Activated CD4-positive, alpha-beta T cell treated with anti-CD3 and anti-CD28 coated beads, Interleukin-2, amount 10 ng/mL, durations not matched to agents 7 days and 5 days (primary cell): ENCODE measurements around the gene FAM170B. TPM values are rescaled to one million over a fixed set of nuclear protein-coding genes. Genes with fewer than 3 reads are reported as not detected.

ENCODE experiments used
- CTCF ChIA-PET: fragments of 350-600 bp; sonication (Branson Sonifier 250); formaldehyde crosslinking; loops from one replicate; lab custom pipeline; 2021; ENCODE audit warnings: antibody characterized with exemption; lab: Charles Lee
- POLR2A ChIA-PET: fragments of 350-600 bp; sonication (Branson Sonifier 250); formaldehyde crosslinking; loops from one replicate; lab custom pipeline; 2021; ENCODE audit warnings: antibody characterized with exemption; lab: Charles Lee
- DNase-seq: peaks from one replicate; pipeline ENCODE4 v3.0.0-alpha.2; 2020
- H3K27ac Mint-ChIP-seq: one replicate; pipeline ENCODE4 v1.8.0; 2021; ENCODE audit warnings: mild to moderate bottlenecking, moderate library complexity, mixed read lengths
- H3K27me3 Mint-ChIP-seq: one replicate; pipeline ENCODE4 v1.8.0; 2021; ENCODE audit warnings: mixed read lengths
- H3K36me3 Mint-ChIP-seq: one replicate; pipeline ENCODE4 v1.8.0; 2021; ENCODE audit warnings: low read depth, mixed read lengths
- H3K4me1 Mint-ChIP-seq: one replicate; pipeline ENCODE4 v1.8.0; 2021; ENCODE audit warnings: mixed read lengths
- H3K4me3 Mint-ChIP-seq: one replicate; pipeline ENCODE4 v1.8.0; 2021; ENCODE audit warnings: mild to moderate bottlenecking, moderate library complexity, mixed read lengths
- H3K9me3 Mint-ChIP-seq: one replicate; pipeline ENCODE4 v1.8.0; 2021; ENCODE audit warnings: mixed read lengths
- total RNA-seq, 2 experiments: library from RNA; stranded (reverse); gene quantifications; one replicate each; pipeline ENCODE4 v1.2.3, GENCODE V29; 2021

FAM170B gene
- total RNA-seq, 2 experiments from 2014 or later = not detected

- no peak for DNase-seq
- peaks cover 32% of the 10 kb centered on the region for H3K27me3 Mint-ChIP-seq
- H3K4me3 Mint-ChIP-seq = no peak overlapping the region
- no peaks in the 10 kb centered on the region for H3K9me3 Mint-ChIP-seq
- no peaks in the 10 kb centered on the region for H3K36me3 Mint-ChIP-seq
- ChIA-PET CTCF (no interaction called here), POLR2A (no interaction called here)
- H3K4me1 Mint-ChIP-seq = peaks cover 7% of the 10 kb centered on the region
- H3K27ac Mint-ChIP-seq = no peak overlapping the region
Measured at GRCh38 chr10:49112098-49112497, 21.7 kb downstream of the FAM170B start.

- no peak for DNase-seq
- no peaks in the 10 kb centered on the region for H3K36me3 Mint-ChIP-seq
- H3K27me3 Mint-ChIP-seq = peaks cover 27% of the 10 kb centered on the region
- no peak overlapping the region for H3K27ac Mint-ChIP-seq
- peaks cover 6% of the 10 kb centered on the region for H3K4me1 Mint-ChIP-seq
- ChIA-PET CTCF (no interaction called here), POLR2A (no interaction called here)
- H3K4me3 Mint-ChIP-seq = no peak overlapping the region
- no peaks in the 10 kb centered on the region for H3K9me3 Mint-ChIP-seq
Measured at GRCh38 chr10:49111320-49111698, 22.5 kb downstream of the FAM170B start.

- H3K27ac Mint-ChIP-seq = no peak overlapping the region
- H3K4me1 Mint-ChIP-seq = peaks cover 2% of the 10 kb centered on the region
- CTCF ChIA-PET = no interaction called here
- peaks cover 22% of the 10 kb centered on the region for H3K27me3 Mint-ChIP-seq
- H3K4me3 Mint-ChIP-seq = no peak overlapping the region
- no peaks in the 10 kb centered on the region for H3K36me3 Mint-ChIP-seq
- no peak for DNase-seq
- POLR2A ChIA-PET = no interaction called here
- H3K9me3 Mint-ChIP-seq = no peaks in the 10 kb centered on the region
Measured at GRCh38 chr10:49110684-49111319, 23.0 kb downstream of the FAM170B start.

GRCh38 chr10:49109669-49110340, 24.0 kb downstream of the FAM170B start:
- ChIA-PET POLR2A (no interaction called here), CTCF (no interaction called here)

GRCh38 chr10:49108656-49109055, 25.2 kb downstream of the FAM170B start:
- H3K4me1 Mint-ChIP-seq = no peaks in the 10 kb centered on the region

More at GRCh38 chr10:49109669-49110340, 24.0 kb downstream of the FAM170B start:
- Mint-ChIP-seq H3K27me3 (peaks cover 18% of the 10 kb centered on the region), H3K9me3 (no peaks in the 10 kb centered on the region), H3K27ac (no peak overlapping the region), H3K4me3 (no peak overlapping the region), H3K36me3 (no peaks in the 10 kb centered on the region), H3K4me1 (peaks cover 2% of the 10 kb centered on the region)
- no peak for DNase-seq

GRCh38 chr10:49107887-49108267, 25.9 kb downstream of the FAM170B start:
- Mint-ChIP-seq H3K9me3 (no peaks in the 10 kb centered on the region), H3K27ac (no peak overlapping the region)
- CTCF ChIA-PET = no interaction called here

More at GRCh38 chr10:49108656-49109055, 25.2 kb downstream of the FAM170B start:
- Mint-ChIP-seq H3K27me3 (peaks cover 9% of the 10 kb centered on the region), H3K9me3 (no peaks in the 10 kb centered on the region), H3K36me3 (no peaks in the 10 kb centered on the region), H3K27ac (no peak overlapping the region), H3K4me3 (no peak overlapping the region)
- CTCF ChIA-PET = no interaction called here
- DNase-seq = no peak
- POLR2A ChIA-PET = no interaction called here

GRCh38 chr10:49107111-49107886, 26.5 kb downstream of the FAM170B start:
- CTCF ChIA-PET = interaction anchor here (0.5 kb wide), 1 partner anchor 451 kb away, joined by 3 read pairs; no protein-coding TSS in a partner anchor
- POLR2A ChIA-PET = no interaction called here
- Mint-ChIP-seq H3K4me1 (no peaks in the 10 kb centered on the region), H3K4me3 (no peak overlapping the region), H3K36me3 (no peaks in the 10 kb centered on the region), H3K27ac (no peak overlapping the region), H3K9me3 (no peaks in the 10 kb centered on the region), H3K27me3 (peaks cover 2% of the 10 kb centered on the region)
- DNase-seq = no peak

More at GRCh38 chr10:49107887-49108267, 25.9 kb downstream of the FAM170B start:
- Mint-ChIP-seq H3K36me3 (no peaks in the 10 kb centered on the region), H3K27me3 (peaks cover 7% of the 10 kb centered on the region), H3K4me1 (no peaks in the 10 kb centered on the region), H3K4me3 (no peak overlapping the region)
- POLR2A ChIA-PET = no interaction called here
- no peak for DNase-seq

- Mint-ChIP-seq H3K36me3 (no peaks in the 10 kb centered on the region), H3K27ac (no peak overlapping the region), H3K9me3 (no peaks in the 10 kb centered on the region), H3K27me3 (peaks cover 4% of the 10 kb centered on the region), H3K4me3 (no peak overlapping the region), H3K4me1 (no peaks in the 10 kb centered on the region)
- DNase-seq = no peak
- ChIA-PET POLR2A (no interaction called here), CTCF (interaction anchor here (0.5 kb wide), 1 partner anchor 450 kb away, joined by 3 read pairs; no protein-coding TSS in a partner anchor)
Measured at GRCh38 chr10:49106451-49106850, 27.4 kb downstream of the FAM170B start.

- no peak for DNase-seq
- POLR2A ChIA-PET = no interaction called here
- H3K4me1 Mint-ChIP-seq = no peaks in the 10 kb centered on the region
- H3K4me3 Mint-ChIP-seq = no peak overlapping the region
- no peaks in the 10 kb centered on the region for H3K9me3 Mint-ChIP-seq
- H3K27me3 Mint-ChIP-seq = peaks cover 4% of the 10 kb centered on the region
- H3K27ac Mint-ChIP-seq = no peak overlapping the region
- CTCF ChIA-PET = interaction anchor here (0.7 kb wide), 1 partner anchor 366 kb away, joined by 3 read pairs; no protein-coding TSS in a partner anchor
- no peaks in the 10 kb centered on the region for H3K36me3 Mint-ChIP-seq
Measured at GRCh38 chr10:49105076-49105475, 28.7 kb downstream of the FAM170B start.

GRCh38 chr10:49104323-49104722, 29.5 kb downstream of the FAM170B start:
- H3K4me1 Mint-ChIP-seq = no peaks in the 10 kb centered on the region
- no peak overlapping the region for H3K27ac Mint-ChIP-seq

GRCh38 chr10:49103761-49104160, 30.1 kb downstream of the FAM170B start:
- Mint-ChIP-seq H3K4me1 (no peaks in the 10 kb centered on the region), H3K27ac (no peak overlapping the region)
- CTCF ChIA-PET = interaction anchor here (0.9 kb wide), 1 partner anchor 61 kb away, joined by 3 read pairs; no protein-coding TSS in a partner anchor

More at GRCh38 chr10:49104323-49104722, 29.5 kb downstream of the FAM170B start:
- Mint-ChIP-seq H3K4me3 (no peak overlapping the region), H3K36me3 (no peaks in the 10 kb centered on the region), H3K9me3 (no peaks in the 10 kb centered on the region), H3K27me3 (peaks cover 4% of the 10 kb centered on the region)
- DNase-seq = no peak
- ChIA-PET CTCF (no interaction called here), POLR2A (no interaction called here)

GRCh38 chr10:49099046-49099445, 34.8 kb downstream of the FAM170B start:
- no peaks in the 10 kb centered on the region for H3K4me1 Mint-ChIP-seq
- no peaks in the 10 kb centered on the region for H3K9me3 Mint-ChIP-seq
- CTCF ChIA-PET = no interaction called here
- H3K27me3 Mint-ChIP-seq = peaks cover 4% of the 10 kb centered on the region
- no peaks in the 10 kb centered on the region for H3K36me3 Mint-ChIP-seq
- H3K27ac Mint-ChIP-seq = no peak overlapping the region
- no peak overlapping the region for H3K4me3 Mint-ChIP-seq
- POLR2A ChIA-PET = no interaction called here
- no peak for DNase-seq

More at GRCh38 chr10:49103761-49104160, 30.1 kb downstream of the FAM170B start:
- POLR2A ChIA-PET = no interaction called here
- DNase-seq = no peak
- Mint-ChIP-seq H3K36me3 (no peaks in the 10 kb centered on the region), H3K27me3 (peaks cover 4% of the 10 kb centered on the region), H3K9me3 (no peaks in the 10 kb centered on the region), H3K4me3 (no peak overlapping the region)
